DMS53 treated with DMSO at 0.1 percent for 48 hours (cell line): ENCODE results near the gene CDK14.
"Not testable (repeated sequence)": the region's sequence is repeated elsewhere in the genome, so short reads cannot be mapped to it uniquely, and the experiment has no call there.

Experiments
- DNase-seq: peaks from one replicate; lab custom pipeline; 2025; ENCODE audit not compliant: unreplicated experiment; lab: John Stamatoyannopoulos, UW

CDK14 gene

GRCh38 chr7:90715067-90715466 is 118.9 kb downstream of the CDK14 start:
- DNase-seq, result no peak

- peak; percentile 31 for DNase-seq
These were observed 121.4 kb downstream of the CDK14 start for GRCh38 chr7:90717296-90718060.

GRCh38 chr7:90719155-90719554 is 123.0 kb downstream of the CDK14 start:
- DNase-seq, result no peak

- peak; percentile 7 for DNase-seq
These were observed 125.1 kb downstream of the CDK14 start for GRCh38 chr7:90720984-90721760.

GRCh38 chr7:90721869-90722431 is 125.8 kb downstream of the CDK14 start:
- DNase-seq, result no peak

- DNase-seq, result no peak
These were observed 127.1 kb downstream of the CDK14 start for GRCh38 chr7:90723233-90723632.

- DNase-seq, result no peak
These were observed 127.7 kb downstream of the CDK14 start for GRCh38 chr7:90723866-90724265.

- no peak for DNase-seq
These were observed 130.0 kb downstream of the CDK14 start for GRCh38 chr7:90726120-90726519.

GRCh38 chr7:90726623-90727022 is 130.5 kb downstream of the CDK14 start:
- DNase-seq, result no peak

GRCh38 chr7:90727412-90727811 is 131.3 kb downstream of the CDK14 start:
- no peak for DNase-seq

- DNase-seq, result no peak
These were observed 132.4 kb downstream of the CDK14 start for GRCh38 chr7:90728568-90728967.

GRCh38 chr7:90735611-90736280 is 139.6 kb downstream of the CDK14 start:
- DNase-seq, result not testable (repeated sequence)

GRCh38 chr7:90736316-90736715 is 140.2 kb downstream of the CDK14 start:
- DNase-seq, result no peak

- no peak for DNase-seq
These were observed 141.1 kb downstream of the CDK14 start for GRCh38 chr7:90736968-90737939.

- DNase-seq, result no peak
These were observed 142.1 kb downstream of the CDK14 start for GRCh38 chr7:90738249-90738648.

GRCh38 chr7:90739716-90740115 is 143.6 kb downstream of the CDK14 start:
- DNase-seq, result no peak

GRCh38 chr7:90740386-90740785 is 144.3 kb downstream of the CDK14 start:
- no peak for DNase-seq

GRCh38 chr7:90743626-90744025 is 147.5 kb downstream of the CDK14 start:
- no peak for DNase-seq

GRCh38 chr7:90747516-90747915 is 151.4 kb downstream of the CDK14 start:
- no peak for DNase-seq

- peak; percentile 88 for DNase-seq
These were observed 153.1 kb downstream of the CDK14 start for GRCh38 chr7:90749262-90749661.
